ENCODE results near the gene PSORS1C2. TPM values are rescaled to one million over a fixed set of nuclear protein-coding genes. Genes with fewer than 3 reads are reported as not detected.

PSORS1C2 gene
- total RNA-seq (2022; extraction: Qiagen RNA extraction) = not detected in 5 replicates

DNA sequence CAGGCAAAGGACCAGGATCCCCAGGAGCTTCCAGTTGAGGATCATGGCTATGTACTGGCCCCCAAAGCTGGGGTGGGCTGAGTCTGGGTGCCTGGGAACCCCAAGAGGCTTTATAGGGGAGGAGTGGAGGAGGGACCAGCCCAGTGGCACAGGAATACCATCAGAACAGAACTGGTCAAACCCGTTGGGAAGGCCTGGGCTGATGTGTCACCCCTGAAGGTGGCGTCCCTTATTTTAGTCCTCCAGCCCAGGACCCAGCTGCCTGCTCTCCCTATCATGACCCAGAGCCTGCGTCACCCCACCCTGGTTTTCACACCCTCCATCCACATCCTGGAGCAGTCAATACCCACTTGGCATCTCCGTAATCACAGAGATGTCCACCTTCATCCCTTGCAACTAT is at the start of gene PSORS1C2:
Gene PSORS1C2 (minus strand): TSS at position 85 of the 400 bp plus-strand sequence. CDS start 40 bp downstream, at position 45.

DNA sequence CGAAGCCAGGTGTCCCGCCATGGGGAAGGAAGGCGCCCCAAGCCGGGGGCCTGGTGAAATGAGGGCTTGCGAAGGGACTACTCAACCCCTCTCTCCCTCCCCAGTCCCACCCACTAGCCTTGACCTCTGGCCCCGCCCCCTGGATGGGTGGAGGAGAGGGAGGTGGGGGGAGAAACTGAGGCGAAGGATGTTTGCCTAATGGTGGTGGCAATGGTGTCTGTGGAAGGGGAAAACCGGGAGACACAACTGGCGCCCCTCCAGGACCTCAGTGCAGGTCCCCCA is 31.7 kb upstream of the PSORS1C2 start, which contains the start of gene POU5F1:
Gene POU5F1 (minus strand): TSS at position 83 of the 282 bp plus-strand sequence. CDS start 62 bp downstream, at position 21.

DNA sequence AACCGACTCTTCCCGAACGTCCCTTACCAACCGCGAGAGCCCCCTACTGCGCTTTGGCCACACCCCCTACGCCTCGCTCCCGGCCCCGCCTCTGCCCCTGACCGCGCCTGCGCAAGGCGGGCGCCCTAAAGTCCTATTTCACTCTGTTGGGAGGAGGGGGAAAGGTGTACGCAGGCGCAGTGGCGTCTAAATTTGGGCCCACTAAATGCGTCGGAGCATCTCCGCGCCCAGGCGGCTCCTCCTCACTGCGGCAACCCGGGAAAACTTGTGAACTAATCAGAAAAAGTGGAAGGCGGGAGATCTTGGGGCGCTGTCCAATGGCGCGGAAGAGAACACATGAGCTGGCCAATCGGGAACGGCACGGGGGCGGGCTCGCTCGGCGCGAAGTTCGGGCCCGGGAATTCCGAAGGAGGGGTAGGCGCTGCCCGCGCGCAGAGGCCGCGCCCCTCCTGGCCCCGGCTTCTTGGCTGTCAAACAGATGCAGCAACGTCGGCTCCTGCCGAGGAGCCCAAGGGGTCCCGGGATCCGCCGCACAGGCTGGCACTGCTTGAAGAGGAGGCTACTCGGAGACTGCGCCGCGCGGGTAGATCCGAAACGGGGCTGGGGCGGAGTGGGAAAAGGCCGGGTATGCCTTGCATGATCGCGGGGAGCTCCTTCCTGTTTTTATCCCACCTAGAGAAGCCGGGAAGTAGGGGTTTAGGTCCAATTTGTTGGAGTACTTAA is 19.4 kb upstream of the PSORS1C2 start, which contains the start of gene TCF19:
Gene TCF19 (plus strand): TSS at position 450 of the 723 bp plus-strand sequence. CDS start 881 bp downstream, outside the sequence.

DNA sequence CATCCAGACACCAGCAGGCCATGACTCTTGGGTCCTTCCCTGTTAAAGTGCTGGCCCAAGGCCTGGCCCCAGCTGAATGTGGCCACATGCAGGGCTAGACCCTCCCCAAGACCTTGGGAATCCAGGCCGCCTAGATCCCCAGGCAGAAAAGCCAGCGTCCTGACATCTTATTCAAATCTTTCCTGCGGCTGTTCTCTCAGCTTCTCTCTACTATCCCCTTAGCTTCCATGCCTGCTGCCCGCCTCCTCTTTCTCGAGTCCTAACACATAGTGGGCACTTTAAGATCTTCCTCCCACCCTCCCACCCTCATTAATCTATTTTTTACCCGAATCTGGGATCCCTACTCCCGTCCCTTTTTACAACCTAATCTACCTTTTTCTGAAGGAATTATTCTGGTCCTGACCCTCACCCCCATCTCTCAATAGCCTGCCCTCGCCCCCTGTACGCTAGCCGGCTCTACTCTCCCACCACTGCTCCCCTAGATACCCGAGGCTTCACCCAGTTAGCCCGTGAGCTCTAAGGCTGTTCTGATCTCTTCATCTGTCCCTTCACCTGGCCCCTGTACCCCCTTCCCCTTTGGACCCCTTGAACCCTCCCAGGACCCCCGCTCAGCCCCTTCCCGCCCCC is 18.8 kb upstream of the PSORS1C2 start, which contains the start of gene CCHCR1:
Gene CCHCR1 (minus strand): TSS at position 290 of the 627 bp plus-strand sequence. CDS start 202 bp downstream, at position 88.

DNA sequence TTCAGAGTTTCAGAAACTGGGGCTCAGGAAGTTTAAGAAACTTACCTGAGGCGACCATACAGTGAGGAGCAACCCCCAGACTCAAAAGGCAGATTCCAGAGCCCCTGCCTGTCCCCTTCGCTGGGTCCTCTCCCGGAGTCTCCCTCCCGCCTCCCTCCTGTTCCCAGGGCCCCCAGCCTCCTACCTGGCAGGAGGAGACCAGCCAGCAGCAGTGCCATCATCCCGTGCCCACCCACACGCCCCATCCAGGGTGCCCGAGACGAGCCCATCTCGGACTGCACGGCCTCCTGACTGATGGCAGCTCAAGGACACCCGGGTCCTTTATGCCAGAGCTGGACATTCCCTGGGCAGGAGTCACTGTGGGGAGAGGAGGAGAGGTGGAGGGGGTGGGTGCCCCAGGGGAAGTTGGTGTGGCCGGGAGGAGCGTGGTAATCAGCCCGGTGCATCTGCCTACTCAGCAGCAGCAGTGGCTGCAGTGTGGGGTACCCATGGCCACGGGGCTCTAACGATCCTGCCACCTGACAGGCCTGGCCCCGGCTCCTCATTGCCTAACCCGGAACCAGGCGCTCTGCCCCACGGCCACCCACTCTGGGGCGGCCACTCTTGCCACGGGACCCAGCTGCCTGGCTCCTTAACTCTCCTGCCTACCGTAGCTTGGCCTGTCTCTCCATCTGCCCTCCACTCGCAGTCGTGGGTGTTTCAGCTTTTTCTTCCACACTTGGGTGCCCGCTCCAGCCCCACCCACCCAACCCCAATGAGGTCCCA is 18.5 kb downstream of the PSORS1C2 start, which contains the start of gene CDSN:
Gene CDSN (minus strand): TSS at position 296 of the 765 bp plus-strand sequence. CDS start 27 bp downstream, at position 269.

DNA sequence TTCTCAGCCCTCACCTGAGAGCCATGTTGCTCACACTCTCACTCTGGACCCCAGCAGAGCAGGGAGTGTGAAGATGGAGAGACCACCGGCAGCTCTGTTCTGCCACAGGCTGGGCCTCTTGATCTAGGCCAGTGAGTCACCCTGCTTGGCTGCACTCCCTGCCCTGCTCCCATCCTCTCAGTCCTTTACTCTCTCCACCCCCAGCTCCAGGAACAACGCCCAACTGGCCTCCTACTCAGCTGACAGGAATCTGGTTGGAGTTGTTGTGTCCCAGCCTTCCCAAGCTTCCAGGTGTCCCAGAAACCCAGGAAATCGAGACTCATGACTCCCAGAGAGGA is 24.4 kb downstream of the PSORS1C2 start, which contains the start of gene PSORS1C1:
Gene PSORS1C1 (plus strand): TSS at position 260 of the 338 bp plus-strand sequence. CDS start 14,833 bp downstream, outside the sequence.

DNA sequence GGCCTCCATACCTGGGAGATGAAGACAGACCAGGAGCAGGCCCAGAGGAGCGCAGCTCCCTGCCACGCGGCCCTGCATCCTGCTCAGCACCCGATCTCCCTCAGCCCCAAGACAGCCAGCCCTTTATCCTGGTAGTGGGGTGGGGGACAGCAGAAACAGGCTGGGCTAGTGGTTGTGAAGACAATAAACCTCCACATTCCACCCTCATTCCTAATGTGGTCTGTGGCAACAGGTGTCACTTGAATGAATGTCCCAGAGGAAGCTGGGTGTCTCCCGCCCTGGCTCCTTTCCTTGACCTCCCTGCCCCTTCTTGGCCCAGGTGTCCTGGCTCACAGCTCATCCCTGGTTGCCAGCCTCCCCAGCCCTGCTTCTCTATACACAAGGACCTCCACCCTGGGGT is 26.4 kb downstream of the PSORS1C2 start, which contains the start of gene C6orf15:
Gene C6orf15 (minus strand): TSS at position 98 of the 400 bp plus-strand sequence. CDS start 20 bp downstream, at position 78.

Other genes with a start within 250 kb of the PSORS1C2 start
- 18.1 to 21.8 TPM (median 20.4 TPM) in 5 replicates for gene GTF2H4, start 230.9 kb downstream of the PSORS1C2 start, total RNA-seq (2022; extraction: Qiagen RNA extraction)
- 11.3 to 16.0 TPM (median 14.6 TPM) in 5 replicates for gene VARS2, start 224.8 kb downstream of the PSORS1C2 start, total RNA-seq (2022; extraction: Qiagen RNA extraction)
- gene SFTA2, start 206.9 kb downstream of the PSORS1C2 start, total RNA-seq (2022; extraction: Qiagen RNA extraction) = 0.27 TPM in 1 of 5 replicates, not detected in the others
- gene MUCL3, start 198.1 kb downstream of the PSORS1C2 start, total RNA-seq (2022; extraction: Qiagen RNA extraction) = 0.08 to 0.20 TPM (median 0.12 TPM) in 5 replicates
- gene MUC21, start 155.3 kb downstream of the PSORS1C2 start, total RNA-seq (2022; extraction: Qiagen RNA extraction) = not detected in 5 replicates
- 0.03 TPM in 1 of 5 replicates, not detected in the others for gene MUC22, start 128.6 kb downstream of the PSORS1C2 start, total RNA-seq (2022; extraction: Qiagen RNA extraction)
- gene C6orf15, start 26.5 kb downstream of the PSORS1C2 start, total RNA-seq (2022; extraction: Qiagen RNA extraction) = not detected in 5 replicates
- 4.2 to 5.7 TPM (median 4.4 TPM) in 5 replicates for gene PSORS1C1, start 24.3 kb downstream of the PSORS1C2 start, total RNA-seq (2022; extraction: Qiagen RNA extraction)
- 0.05 TPM in 1 of 5 replicates, not detected in the others for gene CDSN, start 18.6 kb downstream of the PSORS1C2 start, total RNA-seq (2022; extraction: Qiagen RNA extraction)
- 6.2 to 7.8 TPM (median 7.3 TPM) in 5 replicates for gene CCHCR1, start 18.7 kb upstream of the PSORS1C2 start, total RNA-seq (2022; extraction: Qiagen RNA extraction)
- gene TCF19, start 19.5 kb upstream of the PSORS1C2 start, total RNA-seq (2022; extraction: Qiagen RNA extraction) = 13.4 to 15.6 TPM (median 14.8 TPM) in 5 replicates
- gene POU5F1, start 31.6 kb upstream of the PSORS1C2 start, total RNA-seq (2022; extraction: Qiagen RNA extraction) = 7.2 to 14.5 TPM (median 10.3 TPM) in 5 replicates
- 40.6 to 57.1 TPM (median 52.8 TPM) in 5 replicates for gene HLA-C, start 133.0 kb upstream of the PSORS1C2 start, total RNA-seq (2022; extraction: Qiagen RNA extraction)
- gene HLA-B, start 218.1 kb upstream of the PSORS1C2 start, total RNA-seq (2022; extraction: Qiagen RNA extraction) = 22.1 to 33.1 TPM (median 23.8 TPM) in 5 replicates

Measured in A549 treated with Mapracorat at 1 μM for 4 hours (cell line).